LNCAP (cell line): ENCODE data around the gene ZBED1.

Experiments
- CTCF ChIP-seq: fragments of 450-650 bp; IDR thresholded peaks from 2 replicates; pipeline ENCODE4 v1.5.1; 2017; ENCODE audit warnings: mild to moderate bottlenecking

Gene ZBED1

DNA sequence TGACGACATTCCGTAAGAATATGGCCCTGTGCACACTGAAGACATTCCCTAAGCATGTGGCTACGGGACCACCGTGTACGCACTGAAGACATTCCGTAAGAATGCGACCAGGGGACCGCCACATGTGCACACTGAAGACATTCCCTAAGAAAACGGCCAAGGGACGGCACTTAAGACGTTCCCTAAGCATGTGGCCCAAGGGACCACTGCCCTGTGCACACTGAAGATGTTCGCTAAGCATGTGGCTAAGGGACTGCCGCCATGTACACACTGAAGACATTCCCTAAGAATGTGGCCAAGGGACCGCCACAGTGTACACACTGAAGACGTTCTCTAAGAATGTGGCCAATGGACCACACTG, 21.4 kb downstream of the ZBED1 start:
- TF ChIP-seq CTCF = no peak

DNA sequence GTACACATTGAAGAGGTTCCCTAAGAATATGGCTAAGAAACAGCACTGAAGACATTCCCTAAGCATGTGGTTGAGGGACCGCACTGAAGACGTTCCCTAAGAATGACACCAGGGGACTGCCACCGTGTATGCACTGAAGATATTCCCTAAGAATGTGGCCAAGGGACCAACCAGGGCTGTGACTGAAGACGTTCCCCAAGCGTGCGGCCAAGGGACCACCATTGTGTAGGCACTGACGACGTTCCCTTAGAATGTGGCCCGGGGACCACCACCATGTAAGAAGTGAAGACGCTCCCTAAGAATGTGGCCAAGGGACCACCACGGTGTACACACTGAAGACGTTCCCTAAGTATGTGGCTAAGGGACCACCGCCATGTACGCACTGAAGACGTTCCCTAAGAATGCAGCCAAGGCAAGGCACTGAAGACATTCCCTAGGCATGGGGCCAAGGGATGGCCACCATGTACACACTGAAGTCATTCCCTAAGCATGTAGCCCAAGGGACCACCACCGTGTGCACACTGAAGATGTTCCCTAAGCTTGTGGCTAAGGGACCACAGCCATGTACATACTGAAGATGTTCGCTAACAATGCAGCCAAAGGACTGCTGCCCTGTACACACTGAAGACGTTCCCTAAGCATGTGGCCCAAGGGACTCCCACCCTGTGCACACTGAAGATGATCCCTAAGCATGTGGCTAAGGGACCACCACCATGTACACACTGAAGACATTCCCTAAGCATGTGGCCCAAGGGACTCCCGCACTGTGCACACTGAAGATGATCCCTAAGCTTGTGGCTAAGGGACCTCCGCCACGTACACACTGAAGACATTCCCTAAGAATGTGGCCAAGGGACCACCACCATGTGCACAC, 22.0 kb downstream of the ZBED1 start:
- TF ChIP-seq CTCF = no peak

- no peak for TF ChIP-seq CTCF
Observed at GRCh38 chrX:2474963-2475726, 25.6 kb downstream of the ZBED1 start.

DNA sequence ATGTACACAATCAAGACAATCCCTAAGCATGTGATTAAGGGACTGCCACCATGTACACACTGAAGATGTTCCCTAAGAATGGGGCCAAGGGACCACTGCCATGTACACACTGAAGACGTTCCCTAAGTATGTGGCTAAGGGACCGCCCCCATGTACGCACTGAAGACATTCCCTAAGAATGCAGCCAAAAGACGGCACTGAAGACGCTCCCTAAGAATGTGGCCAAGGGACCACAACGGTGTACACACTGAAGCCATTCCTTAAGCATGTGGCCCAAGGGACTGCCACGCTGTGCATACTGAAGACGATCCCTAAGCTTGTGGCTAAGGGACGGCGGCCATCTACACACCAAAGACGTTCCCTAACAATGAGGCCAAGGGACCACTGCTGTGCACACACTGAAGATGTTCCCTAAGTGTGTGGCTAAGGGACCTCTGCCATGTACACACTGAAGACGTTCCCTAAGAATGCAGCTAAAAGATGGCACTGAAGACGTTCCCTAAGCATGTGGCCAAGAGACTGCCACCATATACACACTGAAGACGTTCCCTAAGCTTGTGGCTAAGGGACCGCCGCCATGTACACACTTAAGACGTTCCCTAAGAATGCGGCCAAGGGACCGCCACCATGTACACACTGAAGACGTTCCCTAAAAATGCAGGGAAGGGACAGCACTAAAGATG, 26.4 kb downstream of the ZBED1 start:
- TF ChIP-seq CTCF = no peak

DNA sequence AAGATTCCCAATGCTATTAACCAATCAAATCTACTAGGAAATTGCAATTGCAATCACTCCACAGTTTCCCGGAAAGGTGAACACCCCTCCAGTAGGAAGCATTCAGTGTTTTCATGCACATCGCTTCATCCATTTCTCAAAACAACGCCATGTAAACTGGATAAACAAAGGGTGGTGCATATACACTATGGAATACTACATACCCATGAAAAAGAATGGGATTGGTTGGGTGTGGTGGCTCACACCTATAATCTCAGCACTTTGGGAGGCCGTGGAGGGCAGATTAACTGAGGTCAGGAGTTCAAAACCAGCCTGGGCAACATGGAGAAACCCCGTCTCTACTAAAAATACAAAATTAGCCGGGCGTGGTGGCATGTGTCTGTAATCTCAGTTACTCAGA, 29.1 kb downstream of the ZBED1 start:
- no peak for TF ChIP-seq CTCF

DNA sequence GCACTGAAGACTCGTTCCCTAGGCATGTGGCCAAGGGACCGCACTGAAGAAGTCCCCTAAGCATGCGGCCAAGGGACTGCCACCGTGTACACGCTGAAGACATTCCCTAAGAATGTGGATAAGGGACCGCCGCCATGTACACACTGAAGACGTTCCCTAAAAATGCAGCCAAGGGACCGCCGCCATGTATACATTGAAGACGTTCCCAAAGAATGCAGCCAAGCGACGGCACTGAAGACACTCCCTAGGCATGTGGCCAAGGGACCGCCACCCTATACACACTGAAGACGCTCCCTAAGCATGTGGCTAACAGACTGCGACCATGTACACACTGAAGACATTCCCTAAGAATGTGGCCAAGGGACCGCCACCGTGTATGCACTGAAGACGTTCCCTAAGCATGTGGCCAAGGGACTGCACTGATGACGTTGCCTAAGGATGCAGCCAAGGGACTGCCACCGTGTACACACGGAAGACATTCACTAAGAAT, 31.5 kb downstream of the ZBED1 start:
- TF ChIP-seq CTCF = no peak
